Liver (tissue), 9 donors: ENCODE measurements around the gene TMEM213. TPM values are rescaled to one million over a fixed set of nuclear protein-coding genes. Genes with fewer than 3 reads are reported as not detected.

ENCODE experiments used
- DNase-seq: peaks from one replicate; pipeline ENCODE4 v3.0.0-alpha.2; 2017; ENCODE audit warnings: low spot score
- H3K27ac ChIP-seq, 2 donors: one replicate each; pipeline ENCODE4 v1.7.0; 2013; ENCODE audit warnings: inconsistent platforms in 2 of 2, low read length in 2 of 2, control low read depth in 1 of 2, low read depth in 1 of 2, mild to moderate bottlenecking in 1 of 2
- H3K27me3 ChIP-seq, 4 donors: one replicate each; pipeline versions ENCODE4 v1.6.1 to v1.7.0; 2013; ENCODE audit warnings: low read length in 3 of 4, inconsistent platforms in 1 of 4, mild to moderate bottlenecking in 1 of 4, moderate library complexity in 1 of 4; ENCODE audit not compliant: control insufficient read depth in 4 of 4, insufficient read depth in 4 of 4
- H3K36me3 ChIP-seq, 4 donors: one replicate each; pipeline versions ENCODE4 v1.6.1 to v1.7.0; 2013; ENCODE audit warnings: low read length in 3 of 4, mild to moderate bottlenecking in 3 of 4, low read depth in 1 of 4, moderate library complexity in 1 of 4; ENCODE audit not compliant: control insufficient read depth in 4 of 4, insufficient read depth in 3 of 4
- H3K4me1 ChIP-seq, 4 donors: one replicate each; pipeline versions ENCODE4 v1.6.1 to v1.7.0; 2013; ENCODE audit warnings: low read length in 3 of 4, mild to moderate bottlenecking in 3 of 4, moderate library complexity in 1 of 4; ENCODE audit not compliant: control insufficient read depth in 4 of 4, insufficient read depth in 4 of 4
- H3K4me3 ChIP-seq, 3 donors: one replicate each; pipeline versions ENCODE4 v1.6.1 to v1.7.0; 2013; ENCODE audit warnings: low read length in 3 of 3, control low read depth in 1 of 3, low read depth in 1 of 3, mild to moderate bottlenecking in 1 of 3
- H3K9ac ChIP-seq, 2 donors: one replicate each; pipeline ENCODE4 v1.7.0; 2013; ENCODE audit warnings: low read length in 2 of 2, mild to moderate bottlenecking in 2 of 2, moderate library complexity in 2 of 2, control low read depth in 1 of 2, low read depth in 1 of 2
- H3K9me3 ChIP-seq, 4 donors: one replicate each; pipeline versions ENCODE4 v1.6.1 to v1.7.0; 2013; ENCODE audit warnings: low read length in 3 of 4; ENCODE audit not compliant: control insufficient read depth in 4 of 4
- ATF3 ChIP-seq: IDR thresholded peaks from 2 replicates; pipeline ENCODE4 v1.6.1; 2016; ENCODE audit warnings: antibody characterized with exemption
- CTCF ChIP-seq: fragments of 150-350 bp; IDR thresholded peaks from 2 replicates; pipeline ENCODE4 v1.5.1; 2017; ENCODE audit warnings: improper control_type of control experiment, low read depth, low read length; ENCODE audit not compliant: missing input control
- EGR1 ChIP-seq, 2 donors: IDR thresholded peaks; 2 replicates each; pipeline ENCODE4 v1.6.1; 2016 to 2018; ENCODE audit warnings: antibody characterized with exemption in 2 of 2, low read depth in 2 of 2
- FOXA1 ChIP-seq: IDR thresholded peaks from 2 replicates; pipeline ENCODE4 v1.6.1; 2016; ENCODE audit warnings: antibody characterized with exemption
- GABPA ChIP-seq, 2 donors: IDR thresholded peaks in 1 of 2; conservative IDR thresholded peaks in 1 of 2; 2 replicates each; pipeline ENCODE4 v1.6.1; 2016; ENCODE audit warnings: antibody characterized with exemption in 2 of 2, mild to moderate bottlenecking in 1 of 2, moderate library complexity in 1 of 2
- HNF4A ChIP-seq, 2 donors: conservative IDR thresholded peaks; 2 replicates each; pipeline ENCODE4 v1.6.1; 2016; ENCODE audit warnings: antibody characterized with exemption in 2 of 2, mild to moderate bottlenecking in 2 of 2
- HNF4G ChIP-seq: IDR thresholded peaks from 2 replicates; pipeline ENCODE4 v1.6.1; 2016; ENCODE audit warnings: antibody characterized with exemption
- JUND ChIP-seq, 2 donors: IDR thresholded peaks; 2 replicates each; pipeline ENCODE4 v1.6.1; 2016; ENCODE audit warnings: antibody characterized with exemption in 2 of 2
- MAX ChIP-seq: IDR thresholded peaks from 2 replicates; pipeline ENCODE4 v1.6.1; 2016; ENCODE audit warnings: antibody characterized with exemption
- RAD21 ChIP-seq, 2 donors: IDR thresholded peaks; 2 replicates each; pipeline ENCODE4 v1.6.1; 2016; ENCODE audit warnings: antibody characterized with exemption in 2 of 2, mild to moderate bottlenecking in 2 of 2
- REST ChIP-seq: IDR thresholded peaks from 2 replicates; pipeline ENCODE4 v1.6.1; 2016; ENCODE audit warnings: antibody characterized with exemption, mild to moderate bottlenecking
- RXRA ChIP-seq, 2 donors: IDR thresholded peaks; 2 replicates each; pipeline ENCODE4 v1.6.1; 2017 to 2018; ENCODE audit warnings: antibody characterized with exemption in 2 of 2, mild to moderate bottlenecking in 1 of 2
- SP1 ChIP-seq: IDR thresholded peaks from 2 replicates; pipeline ENCODE4 v1.6.1; 2018; ENCODE audit warnings: antibody characterized with exemption, mild to moderate bottlenecking
- YY1 ChIP-seq: IDR thresholded peaks from 2 replicates; pipeline ENCODE4 v1.6.1; 2016; ENCODE audit warnings: antibody characterized with exemption, mild to moderate bottlenecking
- ZBTB33 ChIP-seq: IDR thresholded peaks from 2 replicates; pipeline ENCODE4 v1.6.1; 2016; ENCODE audit warnings: antibody characterized with exemption
- WGBS: extraction: QIAGEN DNeasy Blood & Tissue Kit; methylation state at CpG from one replicate; pipeline ENCODE4 v1.1.7; 2013; 5-methylcytosine and 5-hydroxymethylcytosine counted together
- polyA plus RNA-seq, 2 donors: library from polyadenylated mRNA; stranded (reverse) in 1 of 2; unstranded in 1 of 2; fragments of 200-250 nt in 1 of 2; fragments of >200 nt in 1 of 2; fragmentation: Nextera tagmentation in 1 of 2; extraction: Ambion mirVana in 1 of 2; gene quantifications; one replicate each; pipeline versions ENCODE4 v1.2.1 to v1.2.3, GENCODE V29; 2013 to 2015
- total RNA-seq, 2 donors: library from RNA; depleted of rRNA; stranded (reverse); fragments of >200 nt; gene quantifications; one replicate each; pipeline ENCODE4 v1.2.3, GENCODE V29; 2014
- donor health status: healthy.
- donor health status: healthy.
- donor health status: healthy.
- donor health status: healthy.
- donor health status: healthy.

The TMEM213 gene
- total and polyA plus RNA-seq, 4 donors = not detected

GRCh38 chr7:138819625-138820024, 21.8 kb downstream of the TMEM213 start:
- 97% methylated on average over 3 of the region's 3 CpGs for WGBS
- no peak for DNase-seq

More at GRCh38 chr7:138819625-138820024, 21.8 kb downstream of the TMEM213 start:
- no peak overlapping the region for H3K4me3 ChIP-seq
- H3K36me3 ChIP-seq = no peaks in the 10 kb centered on the region
- no peak overlapping the region for H3K9ac ChIP-seq
- H3K4me1 ChIP-seq = no peaks in the 10 kb centered on the region
- no peak for TF ChIP-seq RXRA (IDR thresholded peaks at IDR 0.05)
- TF ChIP-seq REST = no peak
- no peak for TF ChIP-seq SP1
- no peak for TF ChIP-seq FOXA1
- TF ChIP-seq MAX = no peak
- no peak for TF ChIP-seq HNF4G
- TF ChIP-seq JUND (IDR thresholded peaks at IDR 0.05) = no peak
- no peak for TF ChIP-seq ATF3
- no peak for TF ChIP-seq RAD21 (IDR thresholded peaks at IDR 0.05)
- no peak for TF ChIP-seq CTCF
- TF ChIP-seq ZBTB33 = no peak
- no peak for TF ChIP-seq GABPA (IDR thresholded peaks at IDR 0.05 in 1 of 2, conservative IDR thresholded peaks at IDR 0.05 in 1 of 2)
- no peak for TF ChIP-seq EGR1 (IDR thresholded peaks at IDR 0.05; ENCODE audit: low read depth in 2 of 2)
- no peak for TF ChIP-seq YY1
- no peak for TF ChIP-seq HNF4A (conservative IDR thresholded peaks at IDR 0.05)
- no peaks in the 10 kb centered on the region for H3K9me3 ChIP-seq
- no peak overlapping the region for H3K27ac ChIP-seq
- no peaks in the 10 kb centered on the region for H3K27me3 ChIP-seq
